HCT116 (cell line): ENCODE results near the gene DAAM1. TPM values are rescaled to one million over a fixed set of nuclear protein-coding genes. Genes with fewer than 3 reads are reported as not detected.

Experiments used
- ATAC-seq: fragments of 200-7000 bp; cut with Tn5 transposase; 2 replicates; pipeline ENCODE4 v1.9.1; 2020; ENCODE audit warnings: mild to moderate bottlenecking, moderate library complexity
- BruUV-seq: library from RNA; stranded (reverse); fragments of 400-500 nt; replicated peaks from 2 replicates; lab custom pipeline; 2021; lab: Mats Ljungman, UMichigan
- CTCF ChIA-PET: fragments of 300-600 bp; sonication (Branson Sonifier 250); formaldehyde crosslinking; loops from one replicate; lab custom pipeline; 2021; ENCODE audit warnings: antibody characterized with exemption; lab: Charles Lee
- POLR2A ChIA-PET: fragments of 300-600, 350-600 bp; sonication (Branson Sonifier 250); formaldehyde crosslinking; loops from one replicate; lab custom pipeline; 2021; ENCODE audit warnings: antibody characterized with exemption; lab: Charles Lee
- RAD21 ChIA-PET, 2 experiments: fragments of 300-600 bp; sonication (Branson Sonifier 250); formaldehyde crosslinking; loops; one replicate each; lab custom pipeline; 2023; ENCODE audit warnings: low total read pairs in 2 of 2; ENCODE audit not compliant: uncharacterized antibody in 2 of 2, unreplicated experiment in 2 of 2, low non-redundant PET in 1 of 2; lab: Charles Lee
- DNase-seq: peaks from one replicate; pipeline ENCODE4 v3.0.0-alpha.2; 2010; ENCODE audit warnings: low read depth, low spot score
- H2AFZ ChIP-seq: fragments of 200-600 bp; shearing (Covaris generic), sonication (generic); 2 replicates; pipeline ENCODE4 v1.6.1; 2017; ENCODE audit warnings: low read depth, mixed run types, mixed read lengths, antibody characterized with exemption, low read length; ENCODE audit not compliant: poor library complexity, severe bottlenecking
- H3K27ac ChIP-seq: 2 replicates; pipeline ENCODE4 v1.5.1; 2012; ENCODE audit warnings: low read depth, low read length
- H3K27me3 ChIP-seq: fragments of 200-600 bp; sonication (generic); 2 replicates; pipeline ENCODE4 v1.6.1; 2016; ENCODE audit warnings: mixed run types, low read length, mixed read lengths; ENCODE audit not compliant: insufficient read depth
- H3K36me3 ChIP-seq, 2 experiments: fragments of 200-500 bp in 1 of 2; fragments of 200-600 bp in 1 of 2; sonication (Bioruptor generic) in 1 of 2; sonication (generic) in 1 of 2; 2 replicates each; pipeline versions ENCODE4 v1.5.1 to v1.6.1; 2014 to 2016; ENCODE audit warnings: low read length in 2 of 2, inconsistent platforms in 1 of 2, mixed read lengths in 1 of 2, mixed run types in 1 of 2; ENCODE audit not compliant: insufficient read depth in 2 of 2, control insufficient read depth in 1 of 2
- H3K4me1 ChIP-seq, 2 experiments: fragments of 200-600 bp in 1 of 2; sonication (generic) in 1 of 2; 2 replicates each; pipeline versions ENCODE4 v1.5.1 to v1.6.1; 2012 to 2017; ENCODE audit warnings: low read length in 2 of 2, inconsistent platforms in 1 of 2, mild to moderate bottlenecking in 1 of 2, mixed read lengths in 1 of 2, mixed run types in 1 of 2, moderate library complexity in 1 of 2; ENCODE audit not compliant: insufficient read depth in 2 of 2, control insufficient read depth in 1 of 2
- H3K4me2 ChIP-seq: fragments of 200-600 bp; sonication (generic); 2 replicates; pipeline ENCODE4 v1.6.1; 2017; ENCODE audit warnings: mixed run types, low read length, mixed read lengths
- H3K4me3 ChIP-seq, 2 experiments: fragments of 200-600 bp in 1 of 2; sonication (generic) in 1 of 2; replicated peaks in 1 of 2; 2 replicates each; pipeline ENCODE4 v1.5.1; 2011 to 2016; ENCODE audit warnings: low read length in 2 of 2, control low read depth in 1 of 2, low read depth in 1 of 2, mild to moderate bottlenecking in 1 of 2, mixed read lengths in 1 of 2, mixed run types in 1 of 2
- H3K79me2 ChIP-seq: fragments of 200-600 bp; sonication (generic); 2 replicates; pipeline ENCODE4 v1.6.1; 2017; ENCODE audit warnings: mild to moderate bottlenecking, mixed run types, low read length, moderate library complexity, mixed read lengths; ENCODE audit not compliant: insufficient read depth
- H3K9ac ChIP-seq: fragments of 200-600 bp; sonication (generic); 2 replicates; pipeline ENCODE4 v1.6.1; 2016; ENCODE audit warnings: low read length, mixed read lengths
- H3K9me2 ChIP-seq: fragments of 200-600 bp; sonication (generic), shearing (Covaris generic); 2 replicates; pipeline ENCODE4 v1.6.1; 2017; ENCODE audit warnings: mixed run types, mild to moderate bottlenecking, moderate library complexity; ENCODE audit not compliant: insufficient read depth
- H3K9me3 ChIP-seq, 2 experiments: fragments of 200-500 bp in 1 of 2; fragments of 200-600 bp in 1 of 2; sonication (Bioruptor generic) in 1 of 2; sonication (generic) in 1 of 2; 2 replicates each; pipeline ENCODE4 v1.6.1; 2014 to 2017; ENCODE audit warnings: low read length in 2 of 2, mixed read lengths in 2 of 2, inconsistent platforms in 1 of 2, low read depth in 1 of 2, mild to moderate bottlenecking in 1 of 2, mixed run types in 1 of 2, moderate library complexity in 1 of 2; ENCODE audit not compliant: control insufficient read depth in 1 of 2, insufficient read depth in 1 of 2
- H4K20me1 ChIP-seq: fragments of 200-600 bp; sonication (generic), shearing (Covaris generic); 2 replicates; pipeline ENCODE4 v1.6.1; 2017; ENCODE audit warnings: mixed run types, mild to moderate bottlenecking, moderate library complexity; ENCODE audit not compliant: insufficient read depth
- CBX3 ChIP-seq: IDR thresholded peaks from 2 replicates; pipeline ENCODE4 v1.6.1; 2012; ENCODE audit warnings: low read depth
- CEBPB ChIP-seq: IDR thresholded peaks from 2 replicates; pipeline ENCODE4 v1.6.1; 2012; ENCODE audit warnings: low read depth
- CTCF ChIP-seq, 3 experiments: fragments of 200-600 bp in 1 of 3; sonication (generic) in 1 of 3; IDR thresholded peaks in 2 of 3; conservative IDR thresholded peaks in 1 of 3; 2 replicates each; pipeline ENCODE4 v1.5.1; 2012 to 2017; ENCODE audit warnings: low read depth in 2 of 3, low read length in 2 of 3, antibody characterized with exemption in 1 of 3, borderline replicate concordance in 1 of 3, control low read depth in 1 of 3, mild to moderate bottlenecking in 1 of 3, mixed read lengths in 1 of 3, mixed run types in 1 of 3, moderate library complexity in 1 of 3; ENCODE audit not compliant: insufficient read depth in 1 of 3
- EGR1 ChIP-seq: IDR thresholded peaks from 2 replicates; pipeline ENCODE4 v1.6.1; 2012; ENCODE audit warnings: low read depth
- ELF1 ChIP-seq: IDR thresholded peaks from 2 replicates; pipeline ENCODE4 v1.6.1; 2012; ENCODE audit warnings: low read depth, borderline replicate concordance
- EZH2 ChIP-seq: fragments of 200-600 bp; sonication (generic); IDR thresholded peaks from 2 replicates; pipeline ENCODE4 v1.6.1; 2017; ENCODE audit warnings: antibody characterized with exemption, mixed run types
- EZH2phosphoT487 ChIP-seq: fragments of 200-600 bp; IDR thresholded peaks from 2 replicates; pipeline ENCODE4 v1.6.1; 2018; ENCODE audit warnings: antibody characterized with exemption, borderline replicate concordance
- FOSL1 ChIP-seq: IDR thresholded peaks from 2 replicates; pipeline ENCODE4 v1.6.1; 2012; ENCODE audit warnings: low read depth
- JUND ChIP-seq: IDR thresholded peaks from 2 replicates; pipeline ENCODE4 v1.6.1; 2012
- POLR2A ChIP-seq: IDR thresholded peaks from 2 replicates; pipeline ENCODE4 v1.7.0; 2011; ENCODE audit warnings: borderline replicate concordance; ENCODE audit not compliant: insufficient read depth, insufficient read length; ENCODE audit errors: extremely low read depth
- POLR2AphosphoS5 ChIP-seq: IDR thresholded peaks from 2 replicates; pipeline ENCODE4 v1.6.1; 2011; ENCODE audit warnings: mild to moderate bottlenecking, low read depth, low read length, moderate library complexity
- SIN3A ChIP-seq: IDR thresholded peaks from 2 replicates; pipeline ENCODE4 v1.6.1; 2012; ENCODE audit warnings: low read depth
- SP1 ChIP-seq: IDR thresholded peaks from 2 replicates; pipeline ENCODE4 v1.6.1; 2012; ENCODE audit warnings: low read depth
- TCF7L2 ChIP-seq: IDR thresholded peaks from 2 replicates; pipeline ENCODE4 v1.7.0; 2011; ENCODE audit warnings: borderline replicate concordance, inconsistent platforms; ENCODE audit not compliant: insufficient read depth, insufficient read length; ENCODE audit errors: extremely low read depth
- ZBTB33 ChIP-seq: IDR thresholded peaks from 2 replicates; pipeline ENCODE4 v1.6.1; 2011; ENCODE audit warnings: mild to moderate bottlenecking, low read length, moderate library complexity; ENCODE audit not compliant: insufficient replicate concordance; ENCODE audit errors: extremely low read depth
- ZFX ChIP-seq: fragments of 450-650 bp; IDR thresholded peaks from 2 replicates; pipeline ENCODE4 v1.6.1; 2017
- intact Hi-C: fragments of 100-400 bp; cut with micrococcal nuclease; formaldehyde crosslinking; loops from 2 replicates; pipeline ENCODE4 v1.10.0; 2022
- total RNA-seq: library from RNA; stranded (reverse); gene quantifications from one replicate; pipeline ENCODE4 v1.2.1, GENCODE V29; 2021; ENCODE audit not compliant: unreplicated experiment
- TF ChIP-seq, protein P1 (sequence below): IDR thresholded peaks from 2 replicates; pipeline ENCODE4 v1.6.1; 2012
- TF ChIP-seq, protein P2 (sequence below): IDR thresholded peaks from 2 replicates; pipeline ENCODE4 v1.6.1; 2012

The DAAM1 gene
- total RNA-seq, 1 experiment from 2014 or later, result 10.7 TPM

- no peak overlapping the region for H3K27ac ChIP-seq
- no TSS peak for BruUV-seq
- H3K9me3 ChIP-seq, result no peaks in the 10 kb centered on the region
- TF ChIP-seq ZFX (no peak), POLR2A (no peak), FOSL1 (no peak), SP1 (no peak), EZH2 (no peak), CBX3 (no peak), ELF1 (no peak), EGR1 (no peak), EZH2phosphoT487 (no peak), ZBTB33 (no peak), SIN3A (no peak), CEBPB (no peak), CTCF (IDR thresholded peaks at IDR 0.05 in 2 of 3, conservative IDR thresholded peaks at IDR 0.05 in 1 of 3; ENCODE audit: borderline replicate concordance in 1 of 3, insufficient read depth in 1 of 3, low read depth in 2 of 3, low read length in 2 of 3) (no peak), JUND (no peak), POLR2AphosphoS5 (no peak), TCF7L2 (no peak)
- TF ChIP-seq, protein P1, sequence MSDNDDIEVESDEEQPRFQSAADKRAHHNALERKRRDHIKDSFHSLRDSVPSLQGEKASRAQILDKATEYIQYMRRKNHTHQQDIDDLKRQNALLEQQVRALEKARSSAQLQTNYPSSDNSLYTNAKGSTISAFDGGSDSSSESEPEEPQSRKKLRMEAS, result no peak
- TF ChIP-seq, protein P2, sequence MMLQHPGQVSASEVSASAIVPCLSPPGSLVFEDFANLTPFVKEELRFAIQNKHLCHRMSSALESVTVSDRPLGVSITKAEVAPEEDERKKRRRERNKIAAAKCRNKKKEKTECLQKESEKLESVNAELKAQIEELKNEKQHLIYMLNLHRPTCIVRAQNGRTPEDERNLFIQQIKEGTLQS, result no peak
- H3K27me3 ChIP-seq, result no peaks in the 10 kb centered on the region
- intact Hi-C loops, result no loop called here
- H3K4me1 ChIP-seq, result 0 out of 4 replicates have a peak, but pooled peaks cover 0 to 5% of the 10 kb centered on the region in 2 experiments
- no peaks in the 10 kb centered on the region for H3K36me3 ChIP-seq
- H3K79me2 ChIP-seq, result no peaks in the 10 kb centered on the region
- DNase-seq (no peak), ATAC-seq (no peak)
- no peaks in the 10 kb centered on the region for H4K20me1 ChIP-seq
- no peak overlapping the region for H3K9ac ChIP-seq
- ChIA-PET CTCF (no interaction called here), POLR2A (no interaction called here), RAD21 (no interaction called here)
- no peak overlapping the region for H3K4me2 ChIP-seq
- H2AFZ ChIP-seq, result no peak overlapping the region
- H3K9me2 ChIP-seq, result no peaks in the 10 kb centered on the region
- H3K4me3 ChIP-seq, result no peak overlapping the region
These were observed 103.6 kb downstream of the DAAM1 start for GRCh38 chr14:59292028-59292427.
